ENCODE measurements around the gene CDC14B.
"Not testable (repeated sequence)": the region's sequence is repeated elsewhere in the genome, so short reads cannot be mapped to it uniquely, and the experiment has no call there.

Gene CDC14B

GRCh38 chr9:96582199-96582598 is 37.4 kb downstream of the CDC14B start:
- not testable (repeated sequence) for DNase-seq

- DNase-seq = no peak
These were observed 37.9 kb downstream of the CDC14B start for GRCh38 chr9:96581786-96582185.

GRCh38 chr9:96581301-96581700 is 38.3 kb downstream of the CDC14B start:
- DNase-seq = no peak

GRCh38 chr9:96574931-96575351 is 44.7 kb downstream of the CDC14B start:
- no peak for DNase-seq

GRCh38 chr9:96574455-96574854 is 45.2 kb downstream of the CDC14B start:
- DNase-seq = no peak

GRCh38 chr9:96567203-96567700 is 52.4 kb downstream of the CDC14B start:
- no peak for DNase-seq

GRCh38 chr9:96566498-96567202 is 53.0 kb downstream of the CDC14B start:
- no peak for DNase-seq

GRCh38 chr9:96565671-96566497 is 53.8 kb downstream of the CDC14B start:
- DNase-seq = no peak

GRCh38 chr9:96564217-96564616 is 55.4 kb downstream of the CDC14B start:
- DNase-seq = no peak

- DNase-seq = no peak
These were observed 60.2 kb downstream of the CDC14B start for GRCh38 chr9:96559339-96559943.

GRCh38 chr9:96557921-96558320 is 61.7 kb downstream of the CDC14B start:
- no peak for DNase-seq

- no peak for DNase-seq
These were observed 62.8 kb downstream of the CDC14B start for GRCh38 chr9:96556701-96557461.

- DNase-seq = no peak
These were observed 63.9 kb downstream of the CDC14B start for GRCh38 chr9:96555567-96556386.

- DNase-seq = no peak
These were observed 64.7 kb downstream of the CDC14B start for GRCh38 chr9:96554801-96555566.

GRCh38 chr9:96554326-96554725 is 65.3 kb downstream of the CDC14B start:
- DNase-seq = no peak

GRCh38 chr9:96553070-96553469 is 66.6 kb downstream of the CDC14B start:
- no peak for DNase-seq

GRCh38 chr9:96551403-96551802 is 68.2 kb downstream of the CDC14B start:
- DNase-seq = no peak

- no peak for DNase-seq
These were observed 69.0 kb downstream of the CDC14B start for GRCh38 chr9:96550659-96551058.

GRCh38 chr9:96543131-96543530 is 76.5 kb downstream of the CDC14B start:
- DNase-seq = not testable (repeated sequence)

- no peak for DNase-seq
These were observed 79.5 kb downstream of the CDC14B start for GRCh38 chr9:96540106-96540505.

- DNase-seq = no peak
These were observed 87.5 kb downstream of the CDC14B start for GRCh38 chr9:96532173-96532572.
